Measurements from ENCODE around the gene SCNN1B. TPM values are rescaled to one million over a fixed set of nuclear protein-coding genes. Genes with fewer than 3 reads are reported as not detected.

Gene SCNN1B
- total RNA-seq, 2 donors from 2014 or later: not detected

- H3K4me3 Mint-ChIP-seq: no peak overlapping the region
These were observed 75.2 kb downstream of the SCNN1B start for GRCh38 chr16:23377071-23377931.

GRCh38 chr16:23378256-23378655 is 76.2 kb downstream of the SCNN1B start:
- Histone ChIP-seq H3K9ac (ENCODE audit: extremely low read depth, low read length, poor library complexity, severe bottlenecking) (no peak overlapping the region), H3K27ac (ENCODE audit: low read depth, low read length) (no peak overlapping the region), H3K9me3 (ENCODE audit: control insufficient read depth, low read length) (no peaks in the 10 kb centered on the region), H3K4me1 (ENCODE audit: control insufficient read depth, insufficient read depth, low read length) (no peaks in the 10 kb centered on the region), H3K4me3 (ENCODE audit: low read length) (no peak overlapping the region), H3K27me3 (ENCODE audit: control insufficient read depth, insufficient read depth, low read length, poor library complexity, severe bottlenecking) (no peaks in the 10 kb centered on the region), H3K36me3 (ENCODE audit: control insufficient read depth, insufficient read depth, low read length) (no peaks in the 10 kb centered on the region)
- peaks cover 4% of the 10 kb centered on the region for H3K27me3 Mint-ChIP-seq (ENCODE audit: insufficient read depth)
- no peak for TF ChIP-seq CTCF (conservative IDR thresholded peaks at IDR 0.05)
- no peaks in the 10 kb centered on the region for H3K36me3 Mint-ChIP-seq (ENCODE audit: low read depth)
- no peak overlapping the region for H3K4me3 Mint-ChIP-seq
- WGBS, 2 experiments (ENCODE audit: insufficient coverage in 1 of 2, insufficient read length in 1 of 2): 83% methylated on average over 1 to 8 of the region's 8 CpGs
- no peak overlapping the region for H3K27ac Mint-ChIP-seq
- no peak for DNase-seq
- H3K9me3 Mint-ChIP-seq: no peaks in the 10 kb centered on the region
- no peaks in the 10 kb centered on the region for H3K4me1 Mint-ChIP-seq

More at GRCh38 chr16:23377071-23377931, 75.2 kb downstream of the SCNN1B start:
- no peak overlapping the region for H3K27ac ChIP-seq (ENCODE audit: low read depth, low read length)
- WGBS, 2 experiments (ENCODE audit: insufficient coverage in 1 of 2, insufficient read length in 1 of 2): 93 to 100% methylated on average over 1 to 9 of the region's 9 CpGs
- no peak for DNase-seq
- no peak overlapping the region for H3K27ac Mint-ChIP-seq
- H3K4me1 ChIP-seq (ENCODE audit: control insufficient read depth, insufficient read depth, low read length): no peaks in the 10 kb centered on the region
- no peaks in the 10 kb centered on the region for H3K4me1 Mint-ChIP-seq
- H3K9me3 Mint-ChIP-seq: no peaks in the 10 kb centered on the region
- H3K4me3 ChIP-seq (ENCODE audit: low read length): no peak overlapping the region
- H3K36me3 Mint-ChIP-seq (ENCODE audit: low read depth): no peaks in the 10 kb centered on the region
- no peaks in the 10 kb centered on the region for H3K9me3 ChIP-seq (ENCODE audit: control insufficient read depth, low read length)
- H3K36me3 ChIP-seq (ENCODE audit: control insufficient read depth, insufficient read depth, low read length): no peaks in the 10 kb centered on the region
- TF ChIP-seq CTCF (conservative IDR thresholded peaks at IDR 0.05): no peak
- no peaks in the 10 kb centered on the region for H3K27me3 ChIP-seq (ENCODE audit: control insufficient read depth, insufficient read depth, low read length, poor library complexity, severe bottlenecking)
- H3K9ac ChIP-seq (ENCODE audit: extremely low read depth, low read length, poor library complexity, severe bottlenecking): no peak overlapping the region
- peaks cover 4% of the 10 kb centered on the region for H3K27me3 Mint-ChIP-seq (ENCODE audit: insufficient read depth)

- no peaks in the 10 kb centered on the region for H3K9me3 ChIP-seq (ENCODE audit: control insufficient read depth, low read length)
- no peak for DNase-seq
- no peaks in the 10 kb centered on the region for H3K36me3 ChIP-seq (ENCODE audit: control insufficient read depth, insufficient read depth, low read length)
- no peak overlapping the region for H3K27ac Mint-ChIP-seq
- TF ChIP-seq CTCF (conservative IDR thresholded peaks at IDR 0.05): no peak
- no peaks in the 10 kb centered on the region for H3K4me1 Mint-ChIP-seq
- no peak overlapping the region for H3K9ac ChIP-seq (ENCODE audit: extremely low read depth, low read length, poor library complexity, severe bottlenecking)
- WGBS, 2 experiments (ENCODE audit: insufficient coverage in 1 of 2, insufficient read length in 1 of 2): 86 to 92% methylated on average over 2 to 5 of the region's 5 CpGs
- H3K27ac ChIP-seq (ENCODE audit: low read depth, low read length): no peak overlapping the region
- no peaks in the 10 kb centered on the region for H3K36me3 Mint-ChIP-seq (ENCODE audit: low read depth)
- H3K27me3 Mint-ChIP-seq (ENCODE audit: insufficient read depth): peaks cover 4% of the 10 kb centered on the region
- no peak overlapping the region for H3K4me3 Mint-ChIP-seq
- H3K27me3 ChIP-seq (ENCODE audit: control insufficient read depth, insufficient read depth, low read length, poor library complexity, severe bottlenecking): no peaks in the 10 kb centered on the region
- H3K4me3 ChIP-seq (ENCODE audit: low read length): no peak overlapping the region
- H3K9me3 Mint-ChIP-seq: no peaks in the 10 kb centered on the region
- H3K4me1 ChIP-seq (ENCODE audit: control insufficient read depth, insufficient read depth, low read length): no peaks in the 10 kb centered on the region
These were observed 76.8 kb downstream of the SCNN1B start for GRCh38 chr16:23378921-23379320.
